Colonic mucosa (tissue), 4 donors: Measurements from ENCODE around the gene IGFBP1. TPM values are rescaled to one million over a fixed set of nuclear protein-coding genes. Genes with fewer than 3 reads are reported as not detected.
A peak's percentile ranks its signal among the peaks of the same experiment; 100 is the strongest.

Experiments
- DNase-seq: peaks from one replicate; pipeline ENCODE4 v3.0.0-alpha.2; 2020
- H3K27ac ChIP-seq: fragments of 200-600 bp; one replicate; pipeline ENCODE4 v1.8.0; 2021
- H3K27me3 ChIP-seq: fragments of 200-600 bp; one replicate; pipeline ENCODE4 v1.8.0; 2021
- H3K36me3 ChIP-seq: fragments of 200-600 bp; one replicate; pipeline ENCODE4 v1.8.0; 2021
- H3K4me1 ChIP-seq: fragments of 200-600 bp; one replicate; pipeline ENCODE4 v1.8.0; 2021; ENCODE audit warnings: mild to moderate bottlenecking
- H3K4me3 ChIP-seq: fragments of 200-600 bp; one replicate; pipeline ENCODE4 v1.8.0; 2021
- H3K9ac ChIP-seq, 2 donors: one replicate each; pipeline ENCODE4 v1.7.0; 2013; ENCODE audit warnings: control low read depth in 2 of 2, low read depth in 2 of 2, low read length in 2 of 2
- H3K9me3 ChIP-seq: fragments of 200-600 bp; one replicate; pipeline ENCODE4 v1.8.0; 2021
- intact Hi-C: fragments of 100-400 bp; cut with DNase I; formaldehyde crosslinking; loops from one replicate; pipeline ENCODE4 v1.14.1; 2022
- total RNA-seq, 2 donors: library from RNA; stranded (reverse); fragmentation: NEBNext Ultra II Directional in 1 of 2; extraction: Animal tissue kit (Norgen Biotek cat#: 25700) in 1 of 2; gene quantifications; one replicate each; pipeline ENCODE4 v1.2.1, GENCODE V29; 2021
- TF ChIP-seq, protein P1 (sequence below): fragments of 200-600 bp; IDR thresholded peaks from one replicate; pipeline ENCODE4 v1.8.0; 2022; ENCODE audit warnings: antibody characterized with exemption, mild to moderate bottlenecking
- donor health status: healthy.
- donor health status: DM: no; HTN: no; CAD: no.
- donor health status: DM: no; HTN: no; CAD: no.

IGFBP1 gene
- total RNA-seq, 2 donors from 2014 or later: 0.49 TPM; not detected in 1

GRCh38 chr7:45885264-45885882, 2.9 kb upstream of the IGFBP1 start:
- Histone ChIP-seq H3K9ac (no peak overlapping the region), H3K9me3 (no peaks in the 10 kb centered on the region), H3K27me3 (peaks cover 23% of the 10 kb centered on the region), H3K4me3 (no peak overlapping the region), H3K4me1 (peaks cover 3% of the 10 kb centered on the region), H3K27ac (no peak overlapping the region), H3K36me3 (no peaks in the 10 kb centered on the region)
- TF ChIP-seq, protein P1, sequence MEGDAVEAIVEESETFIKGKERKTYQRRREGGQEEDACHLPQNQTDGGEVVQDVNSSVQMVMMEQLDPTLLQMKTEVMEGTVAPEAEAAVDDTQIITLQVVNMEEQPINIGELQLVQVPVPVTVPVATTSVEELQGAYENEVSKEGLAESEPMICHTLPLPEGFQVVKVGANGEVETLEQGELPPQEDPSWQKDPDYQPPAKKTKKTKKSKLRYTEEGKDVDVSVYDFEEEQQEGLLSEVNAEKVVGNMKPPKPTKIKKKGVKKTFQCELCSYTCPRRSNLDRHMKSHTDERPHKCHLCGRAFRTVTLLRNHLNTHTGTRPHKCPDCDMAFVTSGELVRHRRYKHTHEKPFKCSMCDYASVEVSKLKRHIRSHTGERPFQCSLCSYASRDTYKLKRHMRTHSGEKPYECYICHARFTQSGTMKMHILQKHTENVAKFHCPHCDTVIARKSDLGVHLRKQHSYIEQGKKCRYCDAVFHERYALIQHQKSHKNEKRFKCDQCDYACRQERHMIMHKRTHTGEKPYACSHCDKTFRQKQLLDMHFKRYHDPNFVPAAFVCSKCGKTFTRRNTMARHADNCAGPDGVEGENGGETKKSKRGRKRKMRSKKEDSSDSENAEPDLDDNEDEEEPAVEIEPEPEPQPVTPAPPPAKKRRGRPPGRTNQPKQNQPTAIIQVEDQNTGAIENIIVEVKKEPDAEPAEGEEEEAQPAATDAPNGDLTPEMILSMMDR: no peak
- intact Hi-C loops: no loop called here
- DNase-seq: no peak

DNA sequence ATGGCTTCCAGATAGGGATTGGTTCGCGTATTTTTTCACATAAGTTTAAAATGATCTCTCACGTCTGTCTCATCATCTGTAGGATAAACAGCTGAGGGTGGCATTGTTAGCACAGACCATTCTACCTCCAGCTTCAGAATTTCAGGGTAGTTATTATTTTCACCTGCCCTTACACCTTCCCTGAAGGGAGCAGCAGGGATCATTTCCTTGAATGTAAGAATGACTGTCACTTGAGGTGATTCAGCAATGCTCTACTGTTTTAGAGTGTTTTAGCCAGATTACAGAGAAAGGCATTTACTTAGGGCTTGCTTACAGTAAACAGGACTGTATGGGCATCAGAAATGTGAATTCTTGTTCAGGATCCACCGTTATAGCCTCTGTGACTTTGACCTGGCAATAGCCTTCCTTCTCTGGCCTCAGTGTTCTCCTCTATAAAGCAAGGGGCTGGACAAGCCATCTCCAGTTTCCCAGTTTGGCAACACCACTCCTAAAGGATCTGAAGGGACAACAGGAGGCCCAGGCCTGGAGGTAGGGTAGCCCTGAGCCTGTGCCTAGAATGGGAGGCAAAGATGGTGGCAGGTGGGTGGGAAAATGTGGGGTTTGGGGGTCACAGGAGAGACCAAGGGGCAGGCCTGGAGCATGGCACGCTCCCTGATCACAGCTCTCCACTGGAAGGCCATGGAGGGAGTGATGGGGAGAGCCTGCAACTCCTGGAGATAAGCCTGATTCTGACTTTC, 1.2 kb upstream of the IGFBP1 start:
- Histone ChIP-seq H3K27me3 (peaks cover 23% of the 10 kb centered on the region), H3K27ac (no peak overlapping the region), H3K36me3 (no peaks in the 10 kb centered on the region), H3K4me1 (peaks cover 3% of the 10 kb centered on the region), H3K9me3 (no peaks in the 10 kb centered on the region), H3K9ac (no peak overlapping the region), H3K4me3 (no peak overlapping the region)
- intact Hi-C loops: no loop called here
- DNase-seq: no peak
- TF ChIP-seq, protein P1: no peak

DNA sequence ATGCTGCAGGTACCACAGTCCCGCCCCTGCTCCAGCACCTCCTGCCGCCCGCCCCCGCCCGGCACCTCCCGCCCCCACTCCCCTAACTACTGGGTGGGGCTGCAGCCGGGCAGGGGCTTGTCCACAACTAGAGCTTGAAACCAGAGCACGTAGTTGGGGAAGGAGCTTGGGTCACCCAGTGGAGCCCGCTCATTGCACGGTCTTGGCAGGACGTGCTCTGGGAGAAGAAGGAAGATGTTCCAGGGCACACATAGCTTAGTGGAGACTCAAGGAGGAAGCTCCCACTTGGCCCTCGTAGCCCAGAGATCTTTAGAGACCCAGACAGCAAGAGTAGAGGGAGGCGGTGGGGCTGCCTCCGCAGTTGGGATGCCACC, 692 bp downstream of the IGFBP1 start:
- no peaks in the 10 kb centered on the region for H3K36me3 ChIP-seq
- TF ChIP-seq, protein P1: no peak
- no peaks in the 10 kb centered on the region for H3K9me3 ChIP-seq
- H3K27me3 ChIP-seq: peaks cover 23% of the 10 kb centered on the region
- H3K4me3 ChIP-seq: peak overlapping the region; percentile 4
- peaks cover 3% of the 10 kb centered on the region for H3K4me1 ChIP-seq
- no peak overlapping the region for H3K27ac ChIP-seq
- no peak for DNase-seq
- no peak overlapping the region for H3K9ac ChIP-seq
- intact Hi-C loops: no loop called here

DNA sequence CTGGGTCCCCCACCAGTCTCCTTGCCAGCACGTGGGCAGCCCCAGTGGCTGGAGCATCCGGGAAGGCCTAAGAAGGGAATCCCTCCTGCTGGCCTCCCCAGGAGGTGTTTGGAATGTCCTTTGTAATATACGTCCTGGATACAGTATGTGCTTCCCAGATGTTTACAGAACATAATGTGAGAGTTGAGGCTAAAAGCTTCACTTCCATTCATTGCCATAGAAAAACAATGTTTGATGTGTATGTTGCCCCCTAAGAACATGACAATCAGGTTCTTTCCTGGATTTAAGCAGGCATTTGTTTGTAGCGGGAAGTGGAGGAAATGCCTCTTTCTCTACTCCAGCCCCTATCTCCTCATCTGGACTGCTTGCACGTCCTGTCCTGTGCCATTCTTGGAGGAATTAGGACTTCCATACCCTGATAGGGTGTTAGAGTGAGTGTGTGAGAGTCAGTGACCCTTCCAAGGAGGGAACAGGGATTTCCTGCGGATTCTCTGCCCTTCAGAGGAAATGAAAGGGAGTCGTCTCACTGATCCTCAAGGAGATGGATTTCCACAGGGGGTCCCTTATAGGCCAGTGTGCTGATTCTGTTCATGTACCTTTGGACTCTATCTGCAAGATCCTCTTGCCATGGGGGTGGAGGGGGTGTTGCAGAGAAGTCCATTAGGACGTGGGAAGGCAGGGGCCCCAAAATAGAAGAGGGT, 1.2 kb downstream of the IGFBP1 start:
- TF ChIP-seq, protein P1: no peak
- Histone ChIP-seq H3K27me3 (peaks cover 23% of the 10 kb centered on the region), H3K4me3 (no peak overlapping the region), H3K4me1 (peaks cover 3% of the 10 kb centered on the region), H3K36me3 (no peaks in the 10 kb centered on the region), H3K9me3 (no peaks in the 10 kb centered on the region), H3K9ac (no peak overlapping the region), H3K27ac (no peak overlapping the region)
- intact Hi-C loops: no loop called here
- DNase-seq: no peak

GRCh38 chr7:45890125-45890901, 2.0 kb downstream of the IGFBP1 start:
- no peak for DNase-seq
- Histone ChIP-seq H3K4me1 (peaks cover 3% of the 10 kb centered on the region), H3K27ac (no peak overlapping the region), H3K4me3 (no peak overlapping the region), H3K9me3 (no peaks in the 10 kb centered on the region), H3K27me3 (peaks cover 23% of the 10 kb centered on the region), H3K9ac (no peak overlapping the region), H3K36me3 (no peaks in the 10 kb centered on the region)
- intact Hi-C loops: no loop called here
- TF ChIP-seq, protein P1: no peak
